COR-L47 (cell line): ENCODE measurements around the gene SRPK3.
"Not testable (repeated sequence)": the region's sequence is repeated elsewhere in the genome, so short reads cannot be mapped to it uniquely, and the experiment has no call there.

ENCODE experiments used
- DNase-seq: peaks from one replicate; lab custom pipeline; 2025; lab: John Stamatoyannopoulos, UW

Gene SRPK3

GRCh38 chrX:153780678-153781427, at the start of gene SRPK3:
Gene SRPK3, plus strand, starts transcription at chrX:153781041. Its CDS starts 46 bp downstream, at chrX:153781087.
- no peak for DNase-seq

- no peak for DNase-seq
These were observed 49.6 kb upstream of the SRPK3 start for GRCh38 chrX:153731117-153731844.

GRCh38 chrX:153731845-153732215, 49.0 kb upstream of the SRPK3 start:
- DNase-seq, result no peak

- no peak for DNase-seq
These were observed 48.4 kb upstream of the SRPK3 start for GRCh38 chrX:153732401-153732800.

- no peak for DNase-seq
These were observed 47.1 kb upstream of the SRPK3 start for GRCh38 chrX:153733651-153734240.

- no peak for DNase-seq
These were observed 46.0 kb upstream of the SRPK3 start for GRCh38 chrX:153734871-153735270.

- no peak for DNase-seq
These were observed 45.6 kb upstream of the SRPK3 start for GRCh38 chrX:153735274-153735673.

GRCh38 chrX:153736071-153736820, 44.6 kb upstream of the SRPK3 start:
- no peak for DNase-seq

GRCh38 chrX:153736871-153737441, 43.9 kb upstream of the SRPK3 start:
- peak; percentile 20 for DNase-seq

- DNase-seq, result no peak
These were observed 42.7 kb upstream of the SRPK3 start for GRCh38 chrX:153738056-153738605.

GRCh38 chrX:153739754-153740486, 40.9 kb upstream of the SRPK3 start:
- no peak for DNase-seq

- no peak for DNase-seq
These were observed 40.1 kb upstream of the SRPK3 start for GRCh38 chrX:153740631-153741222.

- no peak for DNase-seq
These were observed 39.4 kb upstream of the SRPK3 start for GRCh38 chrX:153741446-153741845.

- not testable (repeated sequence) for DNase-seq
These were observed 38.7 kb upstream of the SRPK3 start for GRCh38 chrX:153742111-153742510.

- DNase-seq, result not testable (repeated sequence)
These were observed 37.9 kb upstream of the SRPK3 start for GRCh38 chrX:153742796-153743467.

GRCh38 chrX:153743468-153744209, 37.2 kb upstream of the SRPK3 start:
- DNase-seq, result peak; percentile 27

- DNase-seq, result no peak
These were observed 36.4 kb upstream of the SRPK3 start for GRCh38 chrX:153744210-153745066.

- DNase-seq, result not testable (repeated sequence)
These were observed 35.8 kb upstream of the SRPK3 start for GRCh38 chrX:153745067-153745433.
